SK-N-SH (cell line): Measurements from ENCODE around the gene FIBP. TPM values are rescaled to one million over a fixed set of nuclear protein-coding genes. Genes with fewer than 3 reads are reported as not detected.

Experiments used
- CTCF ChIA-PET: fragments of 300-600, 350-600 bp; formaldehyde crosslinking; extraction: SDS; loops from one replicate; lab custom pipeline; 2021; lab: Yijun Ruan, JAX
- POLR2A ChIA-PET: fragments of 350-600 bp; sonication (Branson Sonifier 250); formaldehyde crosslinking; extraction: SDS; loops from one replicate; lab custom pipeline; 2020; ENCODE audit warnings: antibody characterized with exemption, inconsistent platforms; lab: Yijun Ruan, JAX
- DNase-seq: peaks from one replicate; pipeline ENCODE4 v3.0.0; 2012
- H2AFZ ChIP-seq: fragments of 200-600 bp; sonication (generic); 2 replicates; pipeline ENCODE4 v1.8.1; 2016; ENCODE audit warnings: antibody characterized with exemption, mild to moderate bottlenecking, low read depth
- H3F3A ChIP-seq: fragments of 200-600 bp; sonication (generic); replicated peaks from 2 replicates; pipeline ENCODE3; 2016; ENCODE audit warnings: antibody characterized with exemption, mild to moderate bottlenecking; ENCODE audit not compliant: insufficient read depth
- H3K27ac ChIP-seq, 2 experiments: fragments of 200-500 bp in 1 of 2; fragments of 200-600 bp in 1 of 2; sonication (Bioruptor generic) in 1 of 2; sonication (generic), shearing (Covaris generic) in 1 of 2; 2 replicates each; pipeline versions ENCODE4 v1.5.1 to v1.6.1; 2014 to 2016; ENCODE audit warnings: low read depth in 2 of 2, inconsistent platforms in 1 of 2, low read length in 1 of 2, mild to moderate bottlenecking in 1 of 2, mixed read lengths in 1 of 2
- H3K27me3 ChIP-seq: fragments of 200-600 bp; sonication (generic), shearing (Covaris generic); 2 replicates; pipeline ENCODE4 v1.6.1; 2016; ENCODE audit warnings: mixed run types; ENCODE audit not compliant: insufficient read depth
- H3K36me3 ChIP-seq, 2 experiments: fragments of 200-500 bp in 1 of 2; fragments of 200-600 bp in 1 of 2; sonication (Bioruptor generic) in 1 of 2; sonication (generic) in 1 of 2; replicated peaks in 1 of 2; 2 replicates each; pipeline versions ENCODE3 to v1.5.1; 2014 to 2016; ENCODE audit warnings: low read length in 1 of 2, mild to moderate bottlenecking in 1 of 2; ENCODE audit not compliant: insufficient read depth in 2 of 2, control insufficient read depth in 1 of 2
- H3K4me1 ChIP-seq, 2 experiments: fragments of 200-500 bp in 1 of 2; fragments of 200-600 bp in 1 of 2; sonication (Bioruptor generic) in 1 of 2; sonication (generic), shearing (Covaris generic) in 1 of 2; 2 replicates each; pipeline versions ENCODE4 v1.5.1 to v1.6.1; 2014 to 2016; ENCODE audit warnings: low read depth in 1 of 2, low read length in 1 of 2, mixed run types in 1 of 2; ENCODE audit not compliant: insufficient read depth in 2 of 2, control insufficient read depth in 1 of 2
- H3K4me2 ChIP-seq: fragments of 200-600 bp; sonication (generic), shearing (Covaris generic); 2 replicates; pipeline ENCODE4 v1.6.1; 2017; ENCODE audit warnings: mixed run types
- H3K4me3 ChIP-seq, 2 experiments: fragments of 200-500 bp in 1 of 2; fragments of 200-600 bp in 1 of 2; sonication (Bioruptor generic) in 1 of 2; sonication (generic), shearing (Covaris generic) in 1 of 2; 2 replicates each; pipeline versions ENCODE4 v1.5.1 to v1.8.1; 2014 to 2016; ENCODE audit warnings: low read depth in 2 of 2, inconsistent platforms in 1 of 2, low read length in 1 of 2, mild to moderate bottlenecking in 1 of 2, mixed read lengths in 1 of 2, moderate library complexity in 1 of 2
- H3K79me2 ChIP-seq: fragments of 200-600 bp; sonication (generic); 2 replicates; pipeline ENCODE4 v1.8.1; 2017; ENCODE audit warnings: mild to moderate bottlenecking; ENCODE audit not compliant: insufficient read depth
- H3K9ac ChIP-seq: fragments of 200-600 bp; sonication (generic); 2 replicates; pipeline ENCODE4 v1.6.1; 2017; ENCODE audit warnings: mixed run types
- H3K9me2 ChIP-seq: fragments of 200-600 bp; sonication (generic); 2 replicates; pipeline ENCODE4 v1.6.1; 2017; ENCODE audit warnings: mixed run types
- H3K9me3 ChIP-seq: fragments of 200-600 bp; sonication (generic); 2 replicates; pipeline ENCODE4 v1.6.1; 2017; ENCODE audit warnings: mixed run types, mild to moderate bottlenecking, moderate library complexity
- H4K20me1 ChIP-seq: fragments of 200-600 bp; sonication (generic); 2 replicates; pipeline ENCODE4 v1.6.1; 2017; ENCODE audit warnings: mild to moderate bottlenecking, mixed run types; ENCODE audit not compliant: insufficient read depth
- CHD2 ChIP-seq: fragments of 150-350 bp; IDR thresholded peaks from 2 replicates; pipeline ENCODE4 v1.6.1; 2018; ENCODE audit warnings: low read length; ENCODE audit not compliant: partially characterized antibody
- ELF1 ChIP-seq: IDR thresholded peaks from 2 replicates; pipeline ENCODE4 v1.4.0; 2012
- EP300 ChIP-seq, 2 experiments: IDR thresholded peaks; 2 replicates each; pipeline versions ENCODE4 v1.4.0 to v1.6.1; 2012; ENCODE audit warnings: borderline replicate concordance in 1 of 2, low read depth in 1 of 2, low read length in 1 of 2
- FOSL2 ChIP-seq: IDR thresholded peaks from 2 replicates; pipeline ENCODE4 v1.4.0; 2012; ENCODE audit warnings: low read depth, mild to moderate bottlenecking, moderate library complexity, borderline replicate concordance
- FOXJ3 ChIP-seq: sonication (generic); formaldehyde crosslinking; IDR thresholded peaks from 2 replicates; pipeline ENCODE4 v1.5.1; 2020; ENCODE audit warnings: mild to moderate bottlenecking, missing genetic modification reagents
- FOXM1 ChIP-seq: IDR thresholded peaks from 2 replicates; pipeline ENCODE4 v1.4.0; 2012; ENCODE audit warnings: low read depth, mild to moderate bottlenecking
- GABPA ChIP-seq: IDR thresholded peaks from 2 replicates; pipeline ENCODE4 v1.4.0; 2012; ENCODE audit warnings: low read depth, mild to moderate bottlenecking
- GATA2 ChIP-seq: sonication (generic); formaldehyde crosslinking; IDR thresholded peaks from 2 replicates; pipeline ENCODE4 v1.5.0; 2020; ENCODE audit warnings: mild to moderate bottlenecking, missing genetic modification reagents
- JUND ChIP-seq: IDR thresholded peaks from 2 replicates; pipeline ENCODE4 v1.4.0; 2012
- MEF2A ChIP-seq: IDR thresholded peaks from 2 replicates; pipeline ENCODE4 v1.4.0; 2012; ENCODE audit warnings: low read depth, borderline replicate concordance
- NFIC ChIP-seq: IDR thresholded peaks from 2 replicates; pipeline ENCODE4 v1.4.0; 2012; ENCODE audit warnings: borderline replicate concordance
- NRF1 ChIP-seq: IDR thresholded peaks from 2 replicates; pipeline ENCODE4 v1.6.1; 2012; ENCODE audit warnings: low read depth, mild to moderate bottlenecking, low read length
- POLR2AphosphoS5 ChIP-seq: IDR thresholded peaks from 2 replicates; pipeline ENCODE4 v1.6.1; 2012; ENCODE audit warnings: low read depth, low read length
- RCOR1 ChIP-seq: fragments of 150-350 bp; IDR thresholded peaks from 2 replicates; pipeline ENCODE4 v1.6.1; 2017; ENCODE audit warnings: antibody characterized with exemption, low read length
- RFX5 ChIP-seq: IDR thresholded peaks from 2 replicates; pipeline ENCODE4 v1.6.1; 2012; ENCODE audit warnings: mild to moderate bottlenecking, improper control_type of control experiment, low read length
- RXRA ChIP-seq: IDR thresholded peaks from 2 replicates; pipeline ENCODE4 v1.4.0; 2012; ENCODE audit warnings: low read depth, mild to moderate bottlenecking, borderline replicate concordance
- SIN3A ChIP-seq: IDR thresholded peaks from 2 replicates; pipeline ENCODE4 v1.6.1; 2012; ENCODE audit warnings: low read depth, mild to moderate bottlenecking, low read length, moderate library complexity, borderline replicate concordance
- SMC3 ChIP-seq: IDR thresholded peaks from 2 replicates; pipeline ENCODE4 v1.6.1; 2012; ENCODE audit warnings: low read depth, low read length, improper control_type of control experiment
- TAF1 ChIP-seq: IDR thresholded peaks from 2 replicates; pipeline ENCODE4 v1.6.1; 2012; ENCODE audit warnings: low read depth, mild to moderate bottlenecking, low read length, moderate library complexity, borderline replicate concordance
- TCF12 ChIP-seq: IDR thresholded peaks from 2 replicates; pipeline ENCODE4 v1.4.0; 2012
- YY1 ChIP-seq: IDR thresholded peaks from 2 replicates; pipeline ENCODE4 v1.4.0; 2012; ENCODE audit warnings: low read depth, mild to moderate bottlenecking
- WGBS: methylation state at CpG from one replicate; pipeline ENCODE4 v1.1.6; 2017; ENCODE audit warnings: low lambda C conversion rate; 5-methylcytosine and 5-hydroxymethylcytosine counted together
- polyA plus RNA-seq, 3 experiments: library from polyadenylated mRNA; depleted of rRNA; stranded (reverse); fragments of >200 nt; gene quantifications; 2 replicates each; pipeline ENCODE4 v1.2.3, GENCODE V29; 2012
- TF ChIP-seq, protein P1 (sequence below): IDR thresholded peaks from 2 replicates; pipeline ENCODE4 v1.4.0; 2012; ENCODE audit warnings: low read depth
- TF ChIP-seq, protein P2 (sequence below): IDR thresholded peaks from 2 replicates; pipeline ENCODE4 v1.4.0; 2012; ENCODE audit warnings: low read depth, borderline replicate concordance
- TF ChIP-seq, protein P3 (sequence below): IDR thresholded peaks from 2 replicates; pipeline ENCODE4; 2012
- TF ChIP-seq, protein P4 (sequence below): fragments of 150-350 bp; IDR thresholded peaks from 2 replicates; pipeline ENCODE4 v1.6.1; 2017; ENCODE audit warnings: antibody characterized with exemption, low read length, low read depth, borderline replicate concordance
- TF ChIP-seq, protein P5 (sequence below): IDR thresholded peaks from 2 replicates; pipeline ENCODE4 v1.6.1; 2012; ENCODE audit warnings: mild to moderate bottlenecking, low read depth, low read length, moderate library complexity
- TF ChIP-seq, protein P6 (sequence below): IDR thresholded peaks from 2 replicates; pipeline ENCODE4 v1.4.0; 2012; ENCODE audit warnings: low read depth, borderline replicate concordance

FIBP gene
- polyA plus RNA-seq, 1 of the 3 experiments (the other 2 are of a cell fraction): 190 TPM

DNA sequence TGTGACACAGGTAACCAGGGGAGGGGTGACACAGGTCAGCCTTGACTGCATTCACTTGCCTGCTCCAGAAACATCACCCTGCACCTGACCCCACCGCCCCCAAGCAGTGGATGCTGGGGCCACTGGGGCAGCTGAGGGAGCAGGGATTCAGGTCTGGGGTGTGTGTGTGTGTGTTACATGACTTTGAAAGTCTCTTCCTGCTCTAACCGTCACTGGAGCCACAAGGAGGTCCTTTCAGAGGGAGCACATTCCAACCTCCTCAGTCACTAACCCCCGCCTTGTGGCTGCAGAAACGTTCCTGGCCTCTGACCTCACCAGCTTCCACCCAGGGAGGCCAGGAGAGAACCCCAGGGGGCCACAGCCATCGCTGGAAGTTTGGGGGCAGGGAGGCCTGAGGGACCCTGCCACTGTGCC is 14.8 kb upstream of the FIBP start:
- H3K4me1 ChIP-seq: peaks cover 0 to 30% of the 10 kb centered on the region in 2 experiments; a peak in 3 of 4 replicates
- H4K20me1 ChIP-seq: peaks cover 10% of the 10 kb centered on the region
- peak overlapping the region; percentile 75 for H3K4me2 ChIP-seq
- 12% methylated on average over 4 of the region's 5 CpGs for WGBS
- peak overlapping the region in 1 of 2 experiments; percentile 44; a peak in 1 of 4 replicates for H3K4me3 ChIP-seq
- H3K27ac ChIP-seq: peak overlapping the region in 1 of 2 experiments; percentile 95; a peak in 2 of 4 replicates
- H3F3A ChIP-seq: peaks cover 46% of the 10 kb centered on the region
- peaks cover 0 to 7% of the 10 kb centered on the region in 2 experiments for H3K36me3 ChIP-seq
- no peaks in the 10 kb centered on the region for H3K9me2 ChIP-seq
- ChIA-PET CTCF (interaction anchor here (1.1 to 4.1 kb wide), 3 partner anchors 14 to 85 kb away, joined by 3 to 35 read pairs (median 4); partner anchors contain the start of genes CCDC85B and FIBP), POLR2A (no interaction called here)
- peak overlapping the region; percentile 70 for H3K9ac ChIP-seq
- peaks cover 59% of the 10 kb centered on the region for H3K79me2 ChIP-seq
- DNase-seq: no peak
- H2AFZ ChIP-seq: no peak overlapping the region
- H3K9me3 ChIP-seq: no peaks in the 10 kb centered on the region
- no peaks in the 10 kb centered on the region for H3K27me3 ChIP-seq
- TF ChIP-seq, protein P1, sequence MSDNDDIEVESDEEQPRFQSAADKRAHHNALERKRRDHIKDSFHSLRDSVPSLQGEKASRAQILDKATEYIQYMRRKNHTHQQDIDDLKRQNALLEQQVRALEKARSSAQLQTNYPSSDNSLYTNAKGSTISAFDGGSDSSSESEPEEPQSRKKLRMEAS: peak; percentile 69
- peak; percentile 95 for TF ChIP-seq FOSL2
- no peak for TF ChIP-seq GATA2 (CRISPR knock-in tag)
- TF ChIP-seq, protein P2, sequence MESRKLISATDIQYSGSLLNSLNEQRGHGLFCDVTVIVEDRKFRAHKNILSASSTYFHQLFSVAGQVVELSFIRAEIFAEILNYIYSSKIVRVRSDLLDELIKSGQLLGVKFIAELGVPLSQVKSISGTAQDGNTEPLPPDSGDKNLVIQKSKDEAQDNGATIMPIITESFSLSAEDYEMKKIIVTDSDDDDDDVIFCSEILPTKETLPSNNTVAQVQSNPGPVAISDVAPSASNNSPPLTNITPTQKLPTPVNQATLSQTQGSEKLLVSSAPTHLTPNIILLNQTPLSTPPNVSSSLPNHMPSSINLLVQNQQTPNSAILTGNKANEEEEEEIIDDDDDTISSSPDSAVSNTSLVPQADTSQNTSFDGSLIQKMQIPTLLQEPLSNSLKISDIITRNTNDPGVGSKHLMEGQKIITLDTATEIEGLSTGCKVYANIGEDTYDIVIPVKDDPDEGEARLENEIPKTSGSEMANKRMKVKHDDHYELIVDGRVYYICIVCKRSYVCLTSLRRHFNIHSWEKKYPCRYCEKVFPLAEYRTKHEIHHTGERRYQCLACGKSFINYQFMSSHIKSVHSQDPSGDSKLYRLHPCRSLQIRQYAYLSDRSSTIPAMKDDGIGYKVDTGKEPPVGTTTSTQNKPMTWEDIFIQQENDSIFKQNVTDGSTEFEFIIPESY: peak; percentile 71; the same call in 1 of the 2 replicates
- TF ChIP-seq NFIC: peak; percentile 83
- TF ChIP-seq JUND: peak; percentile 93
- TF ChIP-seq ELF1: peak; percentile 43; the same call in 1 of the 2 replicates
- TF ChIP-seq MEF2A: no peak; the same call in 1 of the 2 replicates
- no peak for TF ChIP-seq RFX5
- peak; percentile 88 for TF ChIP-seq TCF12
- TF ChIP-seq, protein P3, sequence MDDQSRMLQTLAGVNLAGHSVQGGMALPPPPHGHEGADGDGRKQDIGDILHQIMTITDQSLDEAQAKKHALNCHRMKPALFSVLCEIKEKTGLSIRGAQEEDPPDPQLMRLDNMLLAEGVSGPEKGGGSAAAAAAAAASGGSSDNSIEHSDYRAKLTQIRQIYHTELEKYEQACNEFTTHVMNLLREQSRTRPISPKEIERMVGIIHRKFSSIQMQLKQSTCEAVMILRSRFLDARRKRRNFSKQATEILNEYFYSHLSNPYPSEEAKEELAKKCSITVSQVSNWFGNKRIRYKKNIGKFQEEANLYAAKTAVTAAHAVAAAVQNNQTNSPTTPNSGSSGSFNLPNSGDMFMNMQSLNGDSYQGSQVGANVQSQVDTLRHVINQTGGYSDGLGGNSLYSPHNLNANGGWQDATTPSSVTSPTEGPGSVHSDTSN: peak; percentile 64
- TF ChIP-seq SIN3A: no peak
- TF ChIP-seq, protein P4, sequence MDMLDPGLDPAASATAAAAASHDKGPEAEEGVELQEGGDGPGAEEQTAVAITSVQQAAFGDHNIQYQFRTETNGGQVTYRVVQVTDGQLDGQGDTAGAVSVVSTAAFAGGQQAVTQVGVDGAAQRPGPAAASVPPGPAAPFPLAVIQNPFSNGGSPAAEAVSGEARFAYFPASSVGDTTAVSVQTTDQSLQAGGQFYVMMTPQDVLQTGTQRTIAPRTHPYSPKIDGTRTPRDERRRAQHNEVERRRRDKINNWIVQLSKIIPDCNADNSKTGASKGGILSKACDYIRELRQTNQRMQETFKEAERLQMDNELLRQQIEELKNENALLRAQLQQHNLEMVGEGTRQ: no peak
- TF ChIP-seq, protein P5, sequence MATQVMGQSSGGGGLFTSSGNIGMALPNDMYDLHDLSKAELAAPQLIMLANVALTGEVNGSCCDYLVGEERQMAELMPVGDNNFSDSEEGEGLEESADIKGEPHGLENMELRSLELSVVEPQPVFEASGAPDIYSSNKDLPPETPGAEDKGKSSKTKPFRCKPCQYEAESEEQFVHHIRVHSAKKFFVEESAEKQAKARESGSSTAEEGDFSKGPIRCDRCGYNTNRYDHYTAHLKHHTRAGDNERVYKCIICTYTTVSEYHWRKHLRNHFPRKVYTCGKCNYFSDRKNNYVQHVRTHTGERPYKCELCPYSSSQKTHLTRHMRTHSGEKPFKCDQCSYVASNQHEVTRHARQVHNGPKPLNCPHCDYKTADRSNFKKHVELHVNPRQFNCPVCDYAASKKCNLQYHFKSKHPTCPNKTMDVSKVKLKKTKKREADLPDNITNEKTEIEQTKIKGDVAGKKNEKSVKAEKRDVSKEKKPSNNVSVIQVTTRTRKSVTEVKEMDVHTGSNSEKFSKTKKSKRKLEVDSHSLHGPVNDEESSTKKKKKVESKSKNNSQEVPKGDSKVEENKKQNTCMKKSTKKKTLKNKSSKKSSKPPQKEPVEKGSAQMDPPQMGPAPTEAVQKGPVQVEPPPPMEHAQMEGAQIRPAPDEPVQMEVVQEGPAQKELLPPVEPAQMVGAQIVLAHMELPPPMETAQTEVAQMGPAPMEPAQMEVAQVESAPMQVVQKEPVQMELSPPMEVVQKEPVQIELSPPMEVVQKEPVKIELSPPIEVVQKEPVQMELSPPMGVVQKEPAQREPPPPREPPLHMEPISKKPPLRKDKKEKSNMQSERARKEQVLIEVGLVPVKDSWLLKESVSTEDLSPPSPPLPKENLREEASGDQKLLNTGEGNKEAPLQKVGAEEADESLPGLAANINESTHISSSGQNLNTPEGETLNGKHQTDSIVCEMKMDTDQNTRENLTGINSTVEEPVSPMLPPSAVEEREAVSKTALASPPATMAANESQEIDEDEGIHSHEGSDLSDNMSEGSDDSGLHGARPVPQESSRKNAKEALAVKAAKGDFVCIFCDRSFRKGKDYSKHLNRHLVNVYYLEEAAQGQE: peak; percentile 51; the same call in 1 of the 2 replicates
- TF ChIP-seq TAF1: peak; percentile 42; the same call in 1 of the 2 replicates
- no peak for TF ChIP-seq NRF1
- no peak for TF ChIP-seq SMC3
- TF ChIP-seq, protein P6, sequence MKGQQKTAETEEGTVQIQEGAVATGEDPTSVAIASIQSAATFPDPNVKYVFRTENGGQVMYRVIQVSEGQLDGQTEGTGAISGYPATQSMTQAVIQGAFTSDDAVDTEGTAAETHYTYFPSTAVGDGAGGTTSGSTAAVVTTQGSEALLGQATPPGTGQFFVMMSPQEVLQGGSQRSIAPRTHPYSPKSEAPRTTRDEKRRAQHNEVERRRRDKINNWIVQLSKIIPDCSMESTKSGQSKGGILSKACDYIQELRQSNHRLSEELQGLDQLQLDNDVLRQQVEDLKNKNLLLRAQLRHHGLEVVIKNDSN: no peak
- TF ChIP-seq FOXJ3 (CRISPR knock-in tag): no peak
- no peak for TF ChIP-seq GABPA
- peak; percentile 92 for TF ChIP-seq RXRA
- no peak for TF ChIP-seq RCOR1
- TF ChIP-seq POLR2AphosphoS5: no peak; the same call in 1 of the 2 replicates
- TF ChIP-seq YY1: 0 out of 2 replicates have a peak, but pooled peaks have one; percentile 37
- peak in 1 of 2 experiments; percentile 98; a peak in 2 of 4 replicates for TF ChIP-seq EP300 (IDR thresholded peaks at IDR 0.05; ENCODE audit: borderline replicate concordance in 1 of 2, low read depth in 1 of 2, low read length in 1 of 2)
- TF ChIP-seq FOXM1: peak; percentile 96
- TF ChIP-seq CHD2: no peak
